NT2/D1 (cell line): Measurements from ENCODE around the gene MRPS6.
A peak's percentile ranks its signal among the peaks of the same experiment; 100 is the strongest.

ENCODE experiments used
- DNase-seq: peaks from one replicate; pipeline ENCODE4 v3.0.0-alpha.2; 2011; ENCODE audit warnings: low read depth, low spot score
- H3K27me3 ChIP-seq: 2 replicates; pipeline ENCODE4 v1.6.0; 2011; ENCODE audit warnings: mild to moderate bottlenecking; ENCODE audit not compliant: insufficient read length, insufficient read depth
- H3K36me3 ChIP-seq: 2 replicates; pipeline ENCODE4 v1.6.1; 2011; ENCODE audit warnings: mild to moderate bottlenecking, low read length, mixed read lengths; ENCODE audit not compliant: insufficient read depth, insufficient read length
- H3K4me1 ChIP-seq: 2 replicates; pipeline ENCODE4 v1.5.1; 2011; ENCODE audit not compliant: insufficient read depth, insufficient read length
- H3K4me3 ChIP-seq: 2 replicates; pipeline ENCODE4 v1.5.1; 2011; ENCODE audit warnings: low read depth; ENCODE audit not compliant: insufficient read length
- H3K9ac ChIP-seq: 2 replicates; pipeline ENCODE4 v1.6.0; 2011; ENCODE audit warnings: low read depth; ENCODE audit not compliant: insufficient read length
- H3K9me3 ChIP-seq: 2 replicates; pipeline ENCODE4 v1.5.1; 2011; ENCODE audit warnings: mild to moderate bottlenecking, low read length; ENCODE audit not compliant: insufficient read depth
- SUZ12 ChIP-seq: IDR thresholded peaks from 2 replicates; pipeline ENCODE4 v1.6.1; 2011; ENCODE audit not compliant: insufficient read length, insufficient read depth; ENCODE audit errors: extremely low read depth
- YY1 ChIP-seq: IDR thresholded peaks from 2 replicates; pipeline ENCODE4 v1.6.1; 2011; ENCODE audit not compliant: insufficient read length, insufficient read depth
- ZNF274 ChIP-seq: IDR thresholded peaks from 2 replicates; pipeline ENCODE4 v1.6.1; 2011; ENCODE audit warnings: mild to moderate bottlenecking, low read depth, low read length

Gene MRPS6

GRCh38 chr21:34073032-34073748 is at the start of gene MRPS6, which contains the start of gene SLC5A3:
Gene MRPS6 (plus strand): TSS chr21:34073578. CDS start chr21:34073701, 123 bp downstream.
Gene SLC5A3 (plus strand): TSS chr21:34073578. CDS start chr21:34095199, 21,621 bp downstream.
- H3K36me3 ChIP-seq: peaks cover 41% of the 10 kb centered on the region
- H3K4me1 ChIP-seq: peaks cover 7% of the 10 kb centered on the region
- no peaks in the 10 kb centered on the region for H3K9me3 ChIP-seq
- peak within 1 kb of the TSS; percentile 97 for H3K9ac ChIP-seq
- peaks cover 10% of the 10 kb centered on the region for H3K27me3 ChIP-seq
- TF ChIP-seq ZNF274: no peak
- no peak for TF ChIP-seq YY1
- H3K4me3 ChIP-seq: peak within 1 kb of the TSS; percentile 87
- DNase-seq: peak; percentile 85

- Histone ChIP-seq H3K36me3 (no peaks in the 10 kb centered on the region), H3K27me3 (no peaks in the 10 kb centered on the region), H3K4me3 (no peak overlapping the region), H3K4me1 (no peaks in the 10 kb centered on the region), H3K9me3 (peaks cover 8% of the 10 kb centered on the region; the same call in 1 of the 2 replicates), H3K9ac (no peak overlapping the region)
- DNase-seq: no peak
- no peak for TF ChIP-seq ZNF274
These were observed 49.5 kb upstream of the MRPS6 start for GRCh38 chr21:34023691-34024373.

- no peak overlapping the region for H3K4me3 ChIP-seq
- peaks cover 8% of the 10 kb centered on the region; the same call in 1 of the 2 replicates for H3K9me3 ChIP-seq
- TF ChIP-seq SUZ12 (no peak), ZNF274 (no peak), YY1 (no peak)
- no peak for DNase-seq
- no peaks in the 10 kb centered on the region for H3K4me1 ChIP-seq
- H3K36me3 ChIP-seq: no peaks in the 10 kb centered on the region
- no peak overlapping the region for H3K9ac ChIP-seq
- no peaks in the 10 kb centered on the region for H3K27me3 ChIP-seq
These were observed 49.0 kb upstream of the MRPS6 start for GRCh38 chr21:34024374-34024693.

- no peak overlapping the region for H3K9ac ChIP-seq
- TF ChIP-seq YY1: no peak
- no peak for TF ChIP-seq SUZ12
- no peak for TF ChIP-seq ZNF274
- no peak overlapping the region for H3K4me3 ChIP-seq
- no peak for DNase-seq
- H3K9me3 ChIP-seq: no peaks in the 10 kb centered on the region
- no peaks in the 10 kb centered on the region for H3K27me3 ChIP-seq
- no peaks in the 10 kb centered on the region for H3K4me1 ChIP-seq
- H3K36me3 ChIP-seq: no peaks in the 10 kb centered on the region
These were observed 45.5 kb upstream of the MRPS6 start for GRCh38 chr21:34027721-34028461.

DNA sequence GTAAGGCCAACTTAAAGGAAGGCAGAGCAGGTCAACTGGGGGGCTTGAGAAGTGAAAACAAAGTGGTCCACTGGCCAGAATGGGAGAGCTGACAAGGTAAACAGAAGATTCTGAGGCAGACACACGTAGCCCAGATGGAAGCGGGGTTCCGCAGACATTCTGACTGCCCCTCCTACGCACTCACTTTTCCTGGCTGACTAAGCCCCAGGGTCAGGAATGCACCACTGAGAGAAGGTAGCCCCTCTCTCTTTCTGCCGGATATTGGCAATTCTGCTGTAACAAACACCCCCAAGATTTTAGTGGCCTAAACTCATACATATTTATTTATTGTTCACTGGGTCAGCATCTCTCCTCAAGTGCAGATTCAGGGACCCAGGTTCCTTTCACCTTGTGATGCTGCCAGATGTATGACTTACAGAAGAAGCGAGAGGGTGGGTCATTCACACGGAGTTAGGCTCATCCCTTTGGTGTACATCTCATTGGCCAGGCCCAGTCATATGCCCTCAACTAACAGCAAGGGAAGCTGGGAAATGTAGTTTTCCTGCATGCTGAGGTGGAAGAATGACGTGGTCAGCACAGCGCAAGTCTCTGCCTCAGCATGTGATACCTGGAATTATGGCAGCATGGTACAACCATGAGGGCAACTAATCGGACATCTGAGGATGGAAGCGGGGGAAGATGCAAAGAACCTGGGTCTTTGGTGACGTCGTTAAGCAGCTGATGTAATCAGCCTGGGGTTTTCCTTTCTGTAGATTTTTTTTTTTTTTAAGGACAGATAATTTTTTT is 43.4 kb upstream of the MRPS6 start:
- TF ChIP-seq YY1: no peak
- no peak for TF ChIP-seq ZNF274
- no peak for TF ChIP-seq SUZ12
- DNase-seq: peak; percentile 68
- no peak overlapping the region for H3K9ac ChIP-seq
- H3K36me3 ChIP-seq: no peaks in the 10 kb centered on the region
- no peaks in the 10 kb centered on the region for H3K4me1 ChIP-seq
- H3K27me3 ChIP-seq: no peaks in the 10 kb centered on the region
- no peak overlapping the region for H3K4me3 ChIP-seq
- no peaks in the 10 kb centered on the region for H3K9me3 ChIP-seq

DNA sequence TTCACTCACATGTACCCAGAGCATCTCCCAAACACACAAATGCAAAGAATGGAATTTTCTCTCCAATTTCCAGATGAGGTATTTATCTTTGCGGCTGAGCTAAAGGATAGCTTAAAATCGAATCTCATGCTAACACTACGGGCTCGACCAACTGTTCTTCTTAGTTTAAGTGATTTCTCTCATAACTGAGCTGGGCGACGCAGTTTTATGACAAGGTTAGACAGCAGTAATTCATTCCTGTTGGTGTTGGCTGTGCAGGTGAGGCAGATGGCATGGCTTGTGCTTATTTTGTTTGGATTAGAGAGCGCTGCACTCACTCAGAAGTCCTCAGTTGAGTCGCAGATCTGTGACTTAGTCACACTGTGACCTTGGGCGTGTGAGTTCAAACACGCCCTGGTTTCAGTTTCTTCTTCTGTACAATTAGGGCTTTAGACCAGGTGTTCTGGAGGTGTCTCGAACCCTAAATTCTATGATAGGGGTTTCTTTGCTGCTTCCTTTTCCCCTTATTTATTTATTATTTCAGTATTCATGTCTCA is 41.5 kb upstream of the MRPS6 start:
- H3K4me1 ChIP-seq: no peaks in the 10 kb centered on the region
- no peaks in the 10 kb centered on the region for H3K9me3 ChIP-seq
- no peak for DNase-seq
- H3K36me3 ChIP-seq: no peaks in the 10 kb centered on the region
- no peaks in the 10 kb centered on the region for H3K27me3 ChIP-seq
- no peak overlapping the region for H3K4me3 ChIP-seq
- no peak for TF ChIP-seq YY1
- TF ChIP-seq SUZ12: no peak
- TF ChIP-seq ZNF274: no peak
- no peak overlapping the region for H3K9ac ChIP-seq
